Karpas-422 (cell line): Measurements from ENCODE around the gene SPACA7. TPM values are rescaled to one million over a fixed set of nuclear protein-coding genes. Genes with fewer than 3 reads are reported as not detected.

Experiments used
- DNase-seq: peaks from one replicate; pipeline ENCODE4 v3.0.0-alpha.2; 2015
- H2AFZ ChIP-seq: fragments of 200-600 bp; sonication (generic); 2 replicates; pipeline ENCODE4 v1.6.1; 2014; ENCODE audit warnings: antibody characterized with exemption, low read length, mixed read lengths
- H3K27ac ChIP-seq: fragments of 200-600 bp; sonication (generic); 2 replicates; pipeline ENCODE4 v1.5.1; 2014; ENCODE audit warnings: mild to moderate bottlenecking, low read length, moderate library complexity
- H3K27me3 ChIP-seq: fragments of 200-600 bp; sonication (generic); 2 replicates; pipeline ENCODE4 v1.6.1; 2014; ENCODE audit warnings: low read length, mixed read lengths
- H3K36me3 ChIP-seq: fragments of 200-600 bp; sonication (generic); 2 replicates; pipeline ENCODE4 v1.6.1; 2014; ENCODE audit warnings: low read length, mixed read lengths; ENCODE audit not compliant: insufficient read depth
- H3K4me1 ChIP-seq: fragments of 200-600 bp; sonication (generic); 2 replicates; pipeline ENCODE4 v1.6.1; 2014; ENCODE audit warnings: mild to moderate bottlenecking, low read length, mixed read lengths
- H3K4me2 ChIP-seq: fragments of 200-600 bp; sonication (generic); 2 replicates; pipeline ENCODE4 v1.6.1; 2014; ENCODE audit warnings: low read length, low read depth, mild to moderate bottlenecking; ENCODE audit not compliant: poor library complexity, severe bottlenecking
- H3K4me3 ChIP-seq: fragments of 200-600 bp; sonication (generic); 2 replicates; pipeline ENCODE4 v1.5.1; 2014; ENCODE audit warnings: mild to moderate bottlenecking, antibody characterized with exemption, low read length, mixed read lengths
- H3K79me2 ChIP-seq: fragments of 200-600 bp; sonication (generic); 2 replicates; pipeline ENCODE4 v1.6.1; 2014; ENCODE audit warnings: mild to moderate bottlenecking, low read length, mixed read lengths
- H3K9ac ChIP-seq: fragments of 200-600 bp; sonication (generic); 2 replicates; pipeline ENCODE4 v1.6.0; 2014; ENCODE audit warnings: low read length
- H3K9me2 ChIP-seq: fragments of 200-600 bp; sonication (generic), shearing (Covaris generic); replicated peaks from 2 replicates; pipeline ENCODE4 v1.6.0; 2014; ENCODE audit warnings: mild to moderate bottlenecking, low read length, moderate library complexity; ENCODE audit not compliant: insufficient read depth
- H3K9me3 ChIP-seq: fragments of 300-700, 200-600 bp; sonication (generic); 2 replicates; pipeline ENCODE4 v1.6.1; 2014; ENCODE audit warnings: low read length, mixed read lengths
- H4K20me1 ChIP-seq: fragments of 200-600 bp; sonication (generic); 2 replicates; pipeline ENCODE4 v1.6.1; 2014; ENCODE audit warnings: mild to moderate bottlenecking, antibody characterized with exemption, low read length, low read depth; ENCODE audit not compliant: insufficient read depth
- total RNA-seq: library from RNA; depleted of rRNA; stranded (reverse); fragments of >200 nt; shearing (Covaris generic); gene quantifications from 2 replicates; pipeline ENCODE4 v1.2.3, GENCODE V29; 2014; ENCODE audit warnings: low replicate concordance

Gene SPACA7
- total RNA-seq, 1 experiment from 2014 or later, result not detected

GRCh38 chr13:112465251-112466131 lies 89.3 kb downstream of the SPACA7 start:
- no peak overlapping the region for H3K4me3 ChIP-seq
- H3K9me3 ChIP-seq, result no peaks in the 10 kb centered on the region
- peaks cover 3% of the 10 kb centered on the region; the same call in 1 of the 2 replicates for H3K79me2 ChIP-seq
- H3K4me2 ChIP-seq, result no peak overlapping the region
- H3K4me1 ChIP-seq, result no peaks in the 10 kb centered on the region
- no peak overlapping the region for H3K27ac ChIP-seq
- no peak for DNase-seq
- H4K20me1 ChIP-seq, result no peaks in the 10 kb centered on the region
- H2AFZ ChIP-seq, result no peak overlapping the region
- H3K9me2 ChIP-seq, result no peaks in the 10 kb centered on the region
- no peak overlapping the region for H3K9ac ChIP-seq
- H3K36me3 ChIP-seq, result peaks cover 7% of the 10 kb centered on the region; the same call in 1 of the 2 replicates
- no peaks in the 10 kb centered on the region for H3K27me3 ChIP-seq

- Histone ChIP-seq H3K4me3 (no peak overlapping the region), H3K27ac (no peak overlapping the region), H3K4me1 (no peaks in the 10 kb centered on the region), H3K9me3 (no peaks in the 10 kb centered on the region), H3K36me3 (peaks cover 7% of the 10 kb centered on the region; the same call in 1 of the 2 replicates), H4K20me1 (no peaks in the 10 kb centered on the region), H3K9me2 (no peaks in the 10 kb centered on the region), H3K9ac (no peak overlapping the region), H3K4me2 (no peak overlapping the region), H3K27me3 (no peaks in the 10 kb centered on the region), H2AFZ (no peak overlapping the region), H3K79me2 (peaks cover 6% of the 10 kb centered on the region)
- no peak for DNase-seq
Measured at GRCh38 chr13:112466132-112467058, 90.2 kb downstream of the SPACA7 start.

- no peak for DNase-seq
- no peak overlapping the region for H3K9ac ChIP-seq
- H3K27me3 ChIP-seq, result no peaks in the 10 kb centered on the region
- H3K4me2 ChIP-seq, result no peak overlapping the region
- H3K4me3 ChIP-seq, result no peak overlapping the region
- no peak overlapping the region for H3K27ac ChIP-seq
- H3K36me3 ChIP-seq, result peaks cover 10% of the 10 kb centered on the region
- H3K79me2 ChIP-seq, result peaks cover 15% of the 10 kb centered on the region
- H3K9me2 ChIP-seq, result no peaks in the 10 kb centered on the region
- no peaks in the 10 kb centered on the region for H4K20me1 ChIP-seq
- no peaks in the 10 kb centered on the region for H3K9me3 ChIP-seq
- H3K4me1 ChIP-seq, result no peaks in the 10 kb centered on the region
- H2AFZ ChIP-seq, result no peak overlapping the region
Measured at GRCh38 chr13:112467236-112467635, 91.1 kb downstream of the SPACA7 start.

- no peaks in the 10 kb centered on the region for H3K27me3 ChIP-seq
- H3K4me2 ChIP-seq, result no peak overlapping the region
- no peak overlapping the region for H3K27ac ChIP-seq
- peaks cover 20% of the 10 kb centered on the region for H3K79me2 ChIP-seq
- H4K20me1 ChIP-seq, result no peaks in the 10 kb centered on the region
- H2AFZ ChIP-seq, result no peak overlapping the region
- H3K36me3 ChIP-seq, result peaks cover 17% of the 10 kb centered on the region
- H3K4me1 ChIP-seq, result no peaks in the 10 kb centered on the region
- H3K9ac ChIP-seq, result no peak overlapping the region
- H3K9me3 ChIP-seq, result no peaks in the 10 kb centered on the region
- no peaks in the 10 kb centered on the region for H3K9me2 ChIP-seq
- no peak overlapping the region for H3K4me3 ChIP-seq
- no peak for DNase-seq
Measured at GRCh38 chr13:112468069-112468468, 91.9 kb downstream of the SPACA7 start.

- H3K9ac ChIP-seq, result no peak overlapping the region
- H3K4me2 ChIP-seq, result no peak overlapping the region
- H3K36me3 ChIP-seq, result peaks cover 19% of the 10 kb centered on the region
- H3K27ac ChIP-seq, result no peak overlapping the region
- no peaks in the 10 kb centered on the region for H4K20me1 ChIP-seq
- no peak overlapping the region for H2AFZ ChIP-seq
- H3K9me2 ChIP-seq, result no peaks in the 10 kb centered on the region
- H3K27me3 ChIP-seq, result no peaks in the 10 kb centered on the region
- H3K79me2 ChIP-seq, result peaks cover 22% of the 10 kb centered on the region
- no peak for DNase-seq
- no peak overlapping the region for H3K4me3 ChIP-seq
- no peaks in the 10 kb centered on the region for H3K9me3 ChIP-seq
- H3K4me1 ChIP-seq, result no peaks in the 10 kb centered on the region
Measured at GRCh38 chr13:112469071-112469745, 93.1 kb downstream of the SPACA7 start.

- no peak overlapping the region for H3K27ac ChIP-seq
- no peak for DNase-seq
- H3K36me3 ChIP-seq, result peaks cover 27% of the 10 kb centered on the region
- H3K27me3 ChIP-seq, result no peaks in the 10 kb centered on the region
- H3K4me1 ChIP-seq, result no peaks in the 10 kb centered on the region
- H3K4me3 ChIP-seq, result no peak overlapping the region
- no peak overlapping the region for H3K4me2 ChIP-seq
- H2AFZ ChIP-seq, result no peak overlapping the region
- H3K9me2 ChIP-seq, result no peaks in the 10 kb centered on the region
- no peak overlapping the region for H3K9ac ChIP-seq
- no peaks in the 10 kb centered on the region for H4K20me1 ChIP-seq
- H3K9me3 ChIP-seq, result no peaks in the 10 kb centered on the region
- peaks cover 25% of the 10 kb centered on the region for H3K79me2 ChIP-seq
Measured at GRCh38 chr13:112473818-112474217, 97.7 kb downstream of the SPACA7 start.

GRCh38 chr13:112474869-112475268 lies 98.7 kb downstream of the SPACA7 start:
- H3K9ac ChIP-seq, result no peak overlapping the region
- H3K36me3 ChIP-seq, result peaks cover 27% of the 10 kb centered on the region
- no peak overlapping the region for H3K4me3 ChIP-seq
- no peak overlapping the region for H3K27ac ChIP-seq
- no peak overlapping the region for H3K4me2 ChIP-seq
- no peaks in the 10 kb centered on the region for H3K9me3 ChIP-seq
- H4K20me1 ChIP-seq, result no peaks in the 10 kb centered on the region
- H3K27me3 ChIP-seq, result no peaks in the 10 kb centered on the region
- no peak for DNase-seq
- no peak overlapping the region for H2AFZ ChIP-seq
- peaks cover 24% of the 10 kb centered on the region for H3K79me2 ChIP-seq
- H3K9me2 ChIP-seq, result no peaks in the 10 kb centered on the region
- no peaks in the 10 kb centered on the region for H3K4me1 ChIP-seq
